Measurements from ENCODE around the gene PDXP.
"Not testable (repeated sequence)": the region's sequence is repeated elsewhere in the genome, so short reads cannot be mapped to it uniquely, and the experiment has no call there.

PDXP gene

DNA sequence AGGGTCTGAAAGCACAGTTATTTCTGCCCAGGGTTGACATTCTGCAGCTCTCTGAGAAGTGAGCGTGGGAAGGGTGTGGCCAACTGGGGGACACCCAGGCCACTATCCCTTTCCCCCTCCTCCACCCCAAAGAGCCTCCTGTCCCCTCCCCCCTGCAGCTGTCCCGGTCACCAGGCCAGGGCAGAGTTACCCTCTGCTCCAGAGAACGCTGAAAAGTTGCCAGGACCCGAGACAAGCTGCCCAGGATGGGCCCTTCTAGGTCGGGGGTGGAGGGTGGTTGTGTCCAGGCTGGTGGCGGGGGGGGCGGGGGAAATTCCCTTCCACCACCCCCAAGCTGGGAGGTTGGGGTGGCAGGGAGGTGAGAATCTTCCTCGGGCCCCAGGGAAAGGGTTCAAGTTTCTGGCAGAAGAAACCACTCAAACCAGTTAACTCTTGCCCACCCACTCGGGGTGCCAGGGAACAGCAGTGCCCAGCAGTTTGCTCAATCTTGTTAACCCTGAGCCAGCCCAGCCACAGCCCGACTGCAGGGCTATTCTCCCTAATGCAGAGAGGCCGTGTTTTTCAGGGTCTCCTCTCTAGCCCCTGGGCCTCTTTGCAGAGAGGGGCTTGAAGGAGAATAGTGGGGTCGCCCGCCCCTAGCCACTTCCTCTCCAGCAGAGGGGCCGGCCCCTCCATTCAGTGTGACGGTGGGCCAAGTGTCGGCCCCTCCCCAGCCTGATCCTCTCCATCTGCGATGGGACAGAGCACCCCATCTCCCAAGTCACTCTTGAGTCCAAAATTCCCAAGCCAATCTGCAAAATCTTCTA is 17.6 kb downstream of the PDXP start:
- no peak for DNase-seq

DNA sequence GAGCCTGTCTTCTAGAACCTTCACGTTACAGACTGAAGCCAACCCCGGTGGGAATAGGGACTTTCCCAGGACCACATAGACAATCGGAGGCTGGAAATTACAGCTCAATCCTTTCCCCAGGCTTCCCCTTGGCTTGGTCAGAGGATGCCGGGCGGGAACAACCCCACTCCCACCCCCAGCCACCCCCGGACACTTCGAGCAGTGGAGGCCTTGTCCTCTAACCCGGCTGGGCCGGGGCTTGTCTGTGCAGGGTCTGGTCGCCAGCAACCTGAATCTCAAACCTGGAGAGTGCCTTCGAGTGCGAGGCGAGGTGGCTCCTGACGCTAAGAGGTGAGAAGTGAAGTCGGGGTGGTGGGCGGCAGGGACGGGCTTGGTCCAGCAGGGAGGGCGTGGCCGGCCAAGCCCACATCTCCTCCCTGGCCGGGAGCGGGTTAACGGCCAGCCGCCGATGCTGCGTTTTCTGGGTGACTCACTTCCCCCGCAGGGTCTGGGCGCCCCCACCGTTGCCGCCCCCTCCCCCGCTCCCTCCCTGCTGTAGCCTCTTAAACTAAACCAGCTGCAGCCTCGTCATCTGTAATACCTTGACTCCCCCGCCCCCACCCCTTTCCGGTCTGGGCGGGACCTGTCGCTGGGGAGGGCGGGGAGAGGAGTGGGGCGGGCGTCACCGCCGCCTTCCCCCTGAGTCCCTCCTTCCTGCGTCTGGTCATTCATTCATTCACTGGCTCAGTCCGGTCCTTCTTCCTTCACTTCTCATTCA is 18.4 kb downstream of the PDXP start:
- DNase-seq = peak in 1 of 2 experiments; percentile 59

DNA sequence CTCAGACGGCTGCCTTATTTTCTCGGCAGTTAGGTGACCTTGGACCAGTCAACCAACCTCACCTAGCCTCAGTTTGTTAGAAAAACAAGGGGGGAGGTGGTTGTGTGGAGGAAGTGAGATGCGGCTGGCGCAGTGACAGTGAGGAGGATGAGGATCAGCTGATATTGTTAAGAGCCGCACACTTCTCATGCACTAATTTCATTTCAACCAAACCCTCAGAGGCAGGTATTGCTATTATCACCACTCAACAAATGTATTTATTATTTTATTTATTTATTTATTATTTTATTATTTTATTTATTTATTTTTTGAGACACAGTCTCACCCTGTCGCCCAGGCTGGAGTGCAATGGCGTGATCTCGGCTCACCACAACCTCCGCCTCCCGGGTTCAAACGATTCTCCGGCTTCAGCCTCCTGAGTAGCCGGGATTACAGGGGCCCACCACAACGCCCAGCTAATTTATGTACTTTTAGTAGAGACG is 19.0 kb downstream of the PDXP start:
- no peak for DNase-seq

DNA sequence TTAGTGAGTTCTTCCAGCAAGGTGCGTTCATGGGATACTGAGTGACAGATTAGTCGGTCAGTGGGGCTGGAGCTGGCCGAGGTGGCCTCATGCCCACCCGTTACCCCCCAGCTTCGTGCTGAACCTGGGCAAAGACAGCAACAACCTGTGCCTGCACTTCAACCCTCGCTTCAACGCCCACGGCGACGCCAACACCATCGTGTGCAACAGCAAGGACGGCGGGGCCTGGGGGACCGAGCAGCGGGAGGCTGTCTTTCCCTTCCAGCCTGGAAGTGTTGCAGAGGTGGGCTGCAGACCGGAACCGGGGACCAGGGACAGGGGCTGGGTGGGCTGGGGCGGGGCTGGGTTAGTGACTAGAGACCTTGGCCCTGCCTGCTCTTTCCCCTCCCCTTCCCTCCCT is 19.8 kb downstream of the PDXP start:
- no peak for DNase-seq

DNA sequence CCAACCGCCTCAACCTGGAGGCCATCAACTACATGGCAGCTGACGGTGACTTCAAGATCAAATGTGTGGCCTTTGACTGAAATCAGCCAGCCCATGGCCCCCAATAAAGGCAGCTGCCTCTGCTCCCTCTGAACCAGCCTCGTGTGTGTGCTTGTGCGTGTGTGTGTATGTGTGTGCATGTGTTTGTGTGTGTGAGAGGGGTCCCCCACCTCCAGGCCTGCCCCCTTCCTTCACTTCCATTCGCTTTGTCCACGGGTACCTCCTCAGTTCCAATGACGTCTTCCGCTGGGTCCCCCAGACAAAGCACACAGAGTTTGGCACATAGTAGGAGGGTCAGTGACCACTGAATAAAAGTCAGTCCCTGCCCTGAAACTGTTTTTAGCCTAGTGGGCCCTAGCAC is 21.1 kb downstream of the PDXP start:
- no peak for DNase-seq

DNA sequence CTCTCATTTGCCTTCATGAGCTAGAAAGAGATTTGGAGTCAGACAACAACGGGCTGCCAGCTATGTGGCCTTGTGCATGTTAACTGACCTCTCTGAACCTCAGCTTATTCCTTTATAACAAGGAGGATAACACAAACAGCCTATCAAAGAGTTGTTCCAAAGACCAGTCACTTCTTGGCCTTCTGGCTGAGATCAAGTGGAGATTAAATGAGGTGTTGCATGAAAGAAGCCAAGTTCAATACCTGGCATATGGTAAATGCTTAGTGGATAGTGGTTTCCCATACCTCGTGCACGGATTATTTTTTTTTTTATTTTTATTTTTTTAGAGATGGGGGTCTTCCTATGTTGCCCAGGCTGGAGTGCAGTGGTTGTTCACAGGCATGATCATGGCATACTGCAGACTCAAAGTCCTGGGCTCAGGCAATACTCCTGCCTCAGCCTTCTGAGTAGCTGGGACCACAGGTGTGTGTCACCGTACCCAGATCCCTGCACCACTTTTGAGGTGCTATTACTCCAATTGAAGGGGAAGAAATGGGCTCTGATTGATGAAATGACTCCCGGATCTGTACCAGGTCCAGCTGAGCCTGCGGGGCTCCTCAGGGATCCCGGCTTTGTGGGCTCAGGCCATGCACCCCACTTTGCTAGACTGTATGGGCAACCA is 21.8 kb downstream of the PDXP start:
- no peak for DNase-seq

DNA sequence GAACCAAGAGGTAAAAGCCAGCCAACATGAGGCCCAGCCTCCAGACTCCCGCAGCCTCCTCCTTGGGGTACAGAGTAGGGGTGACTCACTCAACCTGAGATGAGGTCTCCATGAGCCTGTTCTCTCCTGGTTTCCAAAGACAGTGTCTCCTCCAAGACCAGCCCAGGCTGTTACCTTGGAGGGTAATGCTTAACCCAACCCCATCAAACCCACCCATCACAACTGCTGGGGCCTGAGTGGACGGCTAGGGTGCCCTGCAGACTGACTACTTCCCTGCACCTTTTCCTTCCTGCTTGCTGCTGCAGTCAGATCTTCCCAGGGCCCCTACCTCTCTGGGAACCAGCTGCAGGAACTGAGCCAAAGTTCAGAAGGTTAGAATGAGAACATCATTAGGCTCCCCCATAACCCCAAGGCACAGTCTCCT is 22.5 kb downstream of the PDXP start:
- DNase-seq = no peak

DNA sequence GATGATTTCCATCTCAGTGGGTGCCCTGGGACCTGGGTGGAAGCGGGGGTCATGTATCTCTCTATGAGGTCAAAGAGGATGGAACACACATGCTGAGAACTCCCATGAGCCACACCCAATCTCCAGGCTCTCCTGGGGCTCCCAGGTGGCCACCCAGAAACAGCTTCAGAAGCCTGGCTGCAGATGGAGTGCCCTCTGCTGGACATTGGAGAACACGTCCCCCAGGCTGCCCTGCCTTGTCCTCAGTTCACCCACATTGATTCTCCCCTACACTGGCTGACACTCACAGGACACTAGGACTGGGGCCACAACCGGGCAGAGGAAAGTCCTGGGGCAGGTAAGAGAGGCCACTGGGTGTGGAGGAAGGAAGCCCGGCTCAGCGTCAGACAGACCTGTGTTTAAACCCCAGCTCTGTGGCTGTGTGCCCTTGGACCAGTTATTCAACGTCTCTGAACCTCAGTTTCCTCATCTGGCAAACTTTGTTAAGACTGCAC is 23.1 kb downstream of the PDXP start:
- no peak for DNase-seq

DNA sequence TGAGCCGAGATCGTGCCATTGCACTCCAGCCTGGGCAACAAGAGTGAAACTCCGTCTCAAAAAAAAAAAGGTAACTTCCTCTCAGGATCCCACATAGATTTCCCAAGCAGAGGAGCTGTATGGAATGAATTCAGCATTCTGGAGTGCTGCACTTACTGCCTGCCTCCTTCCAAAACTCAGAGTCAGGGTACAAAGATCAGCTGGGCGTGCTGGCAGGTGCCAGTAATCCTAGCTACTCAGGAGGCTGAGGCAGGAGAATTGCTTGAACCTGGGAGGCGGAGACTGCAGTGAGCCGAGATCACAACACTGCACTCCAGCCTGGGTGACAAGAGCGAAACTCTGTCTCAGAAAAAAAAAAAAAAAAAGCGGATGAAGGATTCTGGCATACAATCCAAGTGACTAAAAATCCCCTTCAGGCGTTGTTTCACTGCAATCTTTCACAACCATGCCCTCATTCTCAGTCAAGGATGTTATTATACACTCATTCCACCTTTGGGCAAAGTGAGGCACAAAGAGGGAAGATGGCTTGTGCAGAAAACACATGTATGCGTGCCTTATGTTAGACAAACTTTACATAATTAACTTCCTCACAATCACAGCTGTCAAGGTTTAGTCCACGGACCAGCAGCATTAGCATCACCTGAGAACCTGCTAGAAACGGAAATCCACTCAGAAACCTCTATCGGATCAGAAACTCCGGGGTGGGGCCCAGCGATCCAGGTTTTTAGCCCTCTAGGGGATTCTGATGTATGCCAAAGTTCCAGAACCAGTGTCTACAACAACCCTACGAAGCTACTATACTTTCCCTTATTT is 26.5 kb downstream of the PDXP start:
- no peak for DNase-seq

DNA sequence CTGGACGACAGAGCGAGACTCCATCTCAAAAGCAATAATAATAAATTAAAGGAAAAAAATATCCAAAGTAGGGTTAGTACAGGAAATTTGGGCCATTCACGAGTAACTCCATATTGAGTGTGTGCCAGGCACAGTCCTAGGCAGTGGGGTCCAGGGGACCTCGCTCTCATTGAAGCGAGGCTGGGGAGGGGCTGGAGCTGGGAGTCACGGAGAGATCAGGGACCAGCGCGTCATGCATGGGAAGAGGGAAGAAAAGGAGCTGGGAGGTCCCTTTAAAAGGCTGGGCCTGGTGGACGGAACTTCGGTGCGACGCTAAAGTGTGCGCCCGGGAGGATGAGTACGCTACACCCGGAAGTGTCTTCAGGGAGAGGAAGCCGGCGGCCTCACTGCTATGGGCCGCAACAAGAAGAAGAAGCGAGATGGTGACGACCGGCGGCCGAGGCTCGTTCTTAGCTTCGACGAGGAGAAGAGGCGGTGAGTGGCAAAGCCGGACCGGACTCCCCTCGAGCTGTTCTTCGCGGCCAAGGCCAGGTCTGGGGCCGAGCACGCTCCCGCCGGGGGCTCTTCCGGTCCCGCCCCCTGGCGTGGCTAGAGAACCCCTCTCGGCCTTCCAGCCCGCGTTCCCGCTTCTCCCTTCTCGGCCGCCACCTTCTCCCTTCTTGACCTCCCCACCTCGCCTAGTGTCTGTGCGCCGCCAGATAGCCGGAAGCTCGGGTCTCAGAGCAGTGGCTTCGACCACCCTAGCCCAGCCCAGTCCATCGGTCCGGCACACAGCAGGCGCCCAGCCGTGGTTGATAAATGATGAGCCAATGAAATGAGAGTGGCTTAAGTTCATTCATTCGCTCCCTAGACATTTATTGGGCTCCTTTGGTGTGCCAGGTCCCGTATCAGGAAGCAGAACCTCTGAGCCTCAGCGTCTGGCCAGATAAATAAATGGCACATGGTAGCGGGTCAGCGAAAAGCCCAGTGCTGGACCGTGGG is 27.8 kb downstream of the PDXP start, which contains the start of gene NOL12:
NOL12 (plus strand) TSS at position 342 of the 981 bp plus-strand sequence; CDS start at position 392, 50 bp downstream.
- peak; percentile 66 to 80 for DNase-seq

DNA sequence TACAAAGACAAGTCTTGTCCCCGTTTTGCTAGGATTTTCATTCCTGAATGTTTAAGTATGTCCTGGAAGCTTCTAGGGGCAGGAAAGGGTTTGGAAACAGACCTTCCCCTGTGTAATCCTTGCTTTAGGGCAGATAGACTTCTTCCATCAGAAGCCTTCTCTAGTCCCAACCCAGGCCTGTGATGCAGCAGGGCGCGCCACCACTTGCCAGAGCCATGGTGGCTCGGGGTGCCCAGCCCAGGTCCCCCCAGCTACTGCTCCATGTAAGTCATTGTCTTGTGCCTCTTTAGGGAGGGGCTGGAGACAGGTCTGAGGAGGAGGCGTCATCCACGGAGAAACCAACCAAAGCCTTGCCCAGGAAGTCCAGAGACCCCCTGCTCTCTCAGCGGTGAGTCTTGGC is 31.9 kb downstream of the PDXP start:
- no peak for DNase-seq

DNA sequence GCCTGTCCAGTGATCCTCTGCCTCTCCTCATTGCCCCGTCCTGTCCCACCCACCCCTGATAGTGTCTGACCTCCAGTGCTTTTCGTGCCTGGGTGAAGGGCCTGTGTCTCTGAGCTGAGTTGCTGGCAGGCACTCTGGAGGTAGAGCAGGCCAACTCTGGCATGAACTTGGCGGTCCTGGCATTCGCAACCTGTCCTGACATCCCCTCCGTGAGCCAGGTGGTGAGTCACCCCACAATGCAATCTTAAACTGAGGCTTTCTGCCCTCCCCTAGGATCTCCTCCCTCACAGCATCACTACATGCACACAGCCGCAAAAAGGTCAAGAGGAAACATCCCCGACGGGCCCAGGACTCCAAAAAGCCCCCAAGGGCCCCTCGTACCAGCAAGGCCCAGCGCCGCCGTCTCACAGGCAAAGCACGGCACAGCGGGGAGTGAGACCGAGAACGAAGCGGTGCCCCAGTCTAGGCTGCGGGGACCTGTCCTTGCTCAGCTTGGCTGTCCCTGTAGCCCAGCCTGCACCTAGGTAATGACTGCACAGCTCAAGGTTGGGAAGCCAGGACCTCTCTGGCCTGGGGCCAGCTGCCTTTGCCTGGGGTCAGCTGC is 32.5 kb downstream of the PDXP start:
- no peak for DNase-seq

DNA sequence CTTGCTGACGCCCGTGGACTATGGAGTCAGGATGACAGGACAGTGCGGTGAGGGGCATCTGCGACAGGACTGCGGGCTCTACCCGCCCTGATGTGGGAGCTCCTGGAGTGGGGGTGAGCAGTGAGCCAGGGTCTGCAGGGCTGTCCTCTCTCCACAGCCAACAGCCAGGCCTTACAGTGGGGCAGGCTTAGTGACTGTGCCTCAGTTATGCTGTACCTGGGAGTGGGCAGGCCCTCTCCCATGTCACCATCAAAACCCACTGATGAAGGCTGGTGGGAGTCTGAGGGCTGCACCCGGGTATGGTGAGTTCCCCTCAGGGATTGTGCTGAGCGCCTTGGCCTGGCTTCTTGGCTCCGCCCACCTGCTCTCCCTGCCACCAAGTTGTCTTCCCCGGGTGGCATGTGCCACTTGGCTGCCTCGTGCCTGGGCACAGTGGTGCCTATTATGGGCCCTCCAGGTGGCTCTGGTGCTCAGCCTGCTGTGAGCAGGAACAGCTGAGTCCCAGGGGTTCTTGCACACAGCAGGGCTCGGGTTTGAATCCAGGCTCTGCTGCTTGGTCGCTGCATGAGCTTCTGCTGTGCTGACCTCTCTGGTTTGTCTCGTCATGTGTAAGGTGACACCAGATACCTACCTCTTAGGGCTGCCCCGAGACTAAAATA is 34.2 kb downstream of the PDXP start:
- DNase-seq = no peak

DNA sequence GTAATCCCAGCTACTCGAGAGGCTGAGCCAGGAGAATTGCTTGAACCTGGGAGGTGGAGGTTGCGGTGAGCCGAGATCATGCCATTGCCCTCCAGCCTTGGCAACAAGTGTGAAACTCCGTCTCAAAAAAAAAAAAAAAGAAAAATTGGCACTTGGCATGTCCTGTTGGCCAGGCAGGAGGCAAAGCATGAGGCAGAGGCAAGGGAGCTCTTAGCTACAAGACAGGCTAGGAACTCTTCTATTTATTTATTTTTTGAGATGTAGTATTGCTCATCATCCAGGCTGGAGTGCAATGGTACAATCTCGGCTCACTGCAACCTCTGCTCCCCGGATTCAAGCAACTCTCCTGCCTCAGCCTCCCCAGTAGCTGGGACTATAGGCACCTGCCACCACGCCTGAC is 35.6 kb downstream of the PDXP start:
- not testable (repeated sequence) for DNase-seq

DNA sequence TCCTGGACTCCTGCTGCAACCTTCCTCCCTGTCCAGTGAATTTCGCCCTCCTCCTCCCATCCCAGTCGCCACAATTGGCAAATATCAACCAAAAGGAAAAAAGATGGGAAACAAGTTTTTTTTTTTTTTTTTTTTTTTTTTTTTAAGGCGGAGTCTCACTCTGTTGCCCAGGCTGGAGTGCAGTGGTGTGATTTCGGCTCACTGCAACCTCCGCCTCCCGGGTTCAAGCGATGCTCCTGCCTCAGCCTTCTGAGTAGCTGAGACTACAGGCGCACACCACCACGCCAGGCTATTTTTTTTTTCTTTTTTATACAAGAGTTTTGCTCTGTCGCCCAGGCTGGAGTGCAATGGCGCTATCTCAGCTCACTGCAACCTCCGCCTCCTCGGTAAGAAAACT is 37.7 kb downstream of the PDXP start:
- DNase-seq = not testable (repeated sequence)

DNA sequence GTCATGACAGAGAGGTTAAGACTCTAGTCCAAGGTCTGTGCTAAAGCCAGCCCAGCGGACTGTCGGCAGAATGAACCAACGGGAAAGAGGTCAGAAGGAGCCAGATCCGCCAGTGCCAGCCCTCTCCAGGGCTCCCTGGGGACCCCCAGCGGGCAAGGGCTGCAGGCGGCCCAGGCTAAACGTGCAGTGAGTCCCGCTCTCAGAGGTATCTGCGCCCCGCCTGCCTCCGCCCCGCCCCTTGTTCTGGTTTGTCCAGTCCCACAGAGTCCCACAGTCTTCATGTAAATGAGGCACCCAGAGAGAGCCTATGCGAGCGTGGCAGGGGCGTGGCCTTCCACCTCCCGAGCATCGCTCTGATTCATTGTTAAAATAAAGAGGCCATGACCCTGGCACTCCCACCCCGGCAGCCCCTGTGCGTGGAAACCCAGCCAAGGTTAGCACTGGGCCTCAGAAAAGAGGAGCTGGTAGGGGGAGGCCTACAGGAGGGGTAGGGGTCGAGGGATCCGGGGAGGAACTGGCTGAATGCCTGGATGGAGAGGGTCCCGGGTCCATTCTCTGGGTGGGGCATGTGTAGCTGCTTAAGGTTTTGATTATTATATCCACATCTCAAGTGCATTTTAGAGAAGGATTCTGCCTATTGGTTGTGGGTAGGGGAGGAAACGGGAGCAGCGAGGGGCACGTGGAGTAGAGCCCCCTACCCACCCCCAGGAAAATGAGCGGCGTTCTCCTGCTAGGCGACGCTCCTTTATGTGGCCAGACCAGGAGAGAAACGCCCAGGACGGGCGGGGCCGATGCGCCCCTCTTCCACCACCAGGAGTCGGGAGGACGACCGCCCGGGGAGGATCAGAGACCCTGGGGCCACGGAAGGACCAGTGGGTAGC is 38.4 kb downstream of the PDXP start, which contains the start of gene TRIOBP:
TRIOBP (plus strand) TSS at position 392 of the 881 bp plus-strand sequence. CDS start 4,318 bp downstream, outside the sequence.
- DNase-seq = peak; percentile 83 to 93

DNA sequence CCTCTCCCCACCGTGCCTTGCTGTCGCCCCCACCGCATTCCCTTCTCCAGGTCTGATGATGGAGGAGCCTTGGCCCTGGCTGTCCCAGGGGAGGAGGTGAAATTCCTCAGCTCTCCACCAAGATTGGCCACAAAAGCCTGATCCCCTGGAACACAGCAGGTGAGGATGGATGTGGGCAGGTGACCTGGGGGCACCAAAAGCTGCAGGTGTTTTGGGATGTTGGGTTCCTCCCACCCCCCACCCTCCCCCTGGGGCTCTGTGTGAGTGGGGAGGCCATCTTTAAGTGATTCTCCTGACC is 39.0 kb downstream of the PDXP start:
- no peak for DNase-seq

DNA sequence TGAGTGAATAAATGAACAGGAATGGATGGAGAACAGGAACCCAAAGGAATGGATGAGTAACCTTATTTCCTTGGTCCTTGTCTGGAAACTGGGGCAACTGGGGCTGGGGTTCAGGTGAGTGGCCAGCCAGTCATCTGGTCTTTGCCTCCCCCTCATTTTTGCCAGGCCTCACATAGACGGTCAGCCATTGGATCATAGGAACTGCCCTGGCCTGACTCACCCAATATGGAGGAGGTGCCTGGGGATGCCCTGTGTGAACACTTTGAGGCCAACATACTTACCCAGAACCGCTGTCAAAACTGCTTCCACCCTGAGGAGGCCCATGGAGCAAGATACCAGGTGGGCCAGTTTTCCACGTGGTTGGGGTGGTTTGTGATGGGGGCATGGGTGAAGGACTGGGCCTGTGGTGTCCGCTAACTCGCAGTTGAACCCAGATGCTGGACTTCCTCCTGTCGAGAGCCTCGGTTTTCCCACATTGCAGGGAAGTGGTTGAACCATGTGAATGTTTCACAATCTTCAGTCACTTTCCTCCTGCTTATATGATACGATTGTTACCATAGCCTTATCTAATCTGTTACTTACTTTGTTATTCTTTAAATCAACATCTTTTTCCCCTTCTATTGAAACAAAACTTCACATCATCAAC is 42.7 kb downstream of the PDXP start:
- no peak for DNase-seq

DNA sequence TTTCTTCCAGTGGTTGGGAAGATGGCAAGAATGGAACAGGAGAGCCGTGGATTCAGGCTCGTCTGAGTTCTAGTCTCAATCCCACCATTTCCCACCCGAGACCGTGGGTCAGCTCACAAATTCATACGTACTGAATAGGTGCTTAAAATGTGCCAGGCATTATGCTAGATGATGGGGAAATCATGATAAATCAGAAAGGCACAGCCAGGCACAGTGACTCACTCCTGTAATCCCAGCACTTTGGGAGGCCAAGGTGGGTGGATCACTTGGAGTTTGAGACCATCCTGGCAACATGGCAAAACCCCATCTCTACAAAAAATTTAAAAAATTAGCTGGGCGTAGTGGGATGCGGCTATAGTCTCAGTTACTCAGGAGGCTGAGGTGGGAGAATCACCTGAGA is 45.4 kb downstream of the PDXP start:
- DNase-seq = no peak
